ENCODE data around the gene TTC23. TPM values are rescaled to one million over a fixed set of nuclear protein-coding genes. Genes with fewer than 3 reads are reported as not detected.

The TTC23 gene
- total RNA-seq, 1 donor from 2014 or later = 2.7 TPM

GRCh38 chr15:99109555-99110021 lies 139.8 kb downstream of the TTC23 start:
- no peaks in the 10 kb centered on the region for H3K9me3 Mint-ChIP-seq
- DNase-seq (no peak), ATAC-seq (ENCODE audit: low read depth) (no peak)
- no peaks in the 10 kb centered on the region for H3K36me3 Mint-ChIP-seq (ENCODE audit: low read depth)
- peaks cover 22% of the 10 kb centered on the region for H3K27me3 Mint-ChIP-seq
- TF ChIP-seq CTCF (IDR thresholded peaks at IDR 0.05) = no peak
- no peak overlapping the region for H3K4me3 Mint-ChIP-seq
- CTCF ChIA-PET = no interaction called here
- POLR2A ChIA-PET = no interaction called here
- intact Hi-C loops (cut with micrococcal nuclease) = loop anchor here (10.0 kb wide), 1 partner anchor 645 kb away; no protein-coding TSS in a partner anchor
- no peak overlapping the region for H3K27ac Mint-ChIP-seq
- peaks cover 5% of the 10 kb centered on the region for H3K4me1 Mint-ChIP-seq

- H3K27ac Mint-ChIP-seq = no peak overlapping the region
- intact Hi-C loops (cut with micrococcal nuclease) = loop anchor here (10.0 kb wide), 1 partner anchor 646 kb away; no protein-coding TSS in a partner anchor
- no peaks in the 10 kb centered on the region for H3K36me3 Mint-ChIP-seq (ENCODE audit: low read depth)
- no peak for TF ChIP-seq CTCF (IDR thresholded peaks at IDR 0.05)
- DNase-seq (no peak), ATAC-seq (ENCODE audit: low read depth) (no peak)
- CTCF ChIA-PET = interaction anchor here (2.0 kb wide), 1 partner anchor 32 kb away, joined by 5 read pairs; no protein-coding TSS in a partner anchor
- no peaks in the 10 kb centered on the region for H3K9me3 Mint-ChIP-seq
- POLR2A ChIA-PET = no interaction called here
- H3K27me3 Mint-ChIP-seq = peaks cover 23% of the 10 kb centered on the region
- no peak overlapping the region for H3K4me3 Mint-ChIP-seq
- H3K4me1 Mint-ChIP-seq = peaks cover 7% of the 10 kb centered on the region
These were observed 140.4 kb downstream of the TTC23 start for GRCh38 chr15:99108993-99109392.

GRCh38 chr15:99106417-99107220 lies 142.8 kb downstream of the TTC23 start:
- Mint-ChIP-seq H3K36me3 (ENCODE audit: low read depth) (no peaks in the 10 kb centered on the region), H3K27ac (no peak overlapping the region), H3K4me3 (no peak overlapping the region), H3K9me3 (no peaks in the 10 kb centered on the region), H3K4me1 (peaks cover 7% of the 10 kb centered on the region), H3K27me3 (peaks cover 37% of the 10 kb centered on the region)
- POLR2A ChIA-PET = no interaction called here
- no peak for TF ChIP-seq CTCF (IDR thresholded peaks at IDR 0.05)
- DNase-seq (no peak), ATAC-seq (ENCODE audit: low read depth) (no peak)
- CTCF ChIA-PET = interaction anchor here (1.4 to 2.0 kb wide), 2 partner anchors 30 to 588 kb away, joined by 3 to 5 read pairs; no protein-coding TSS in a partner anchor
- intact Hi-C loops (cut with micrococcal nuclease) = loop anchor here (10.0 kb wide), 1 partner anchor 648 kb away; no protein-coding TSS in a partner anchor

- H3K27me3 Mint-ChIP-seq = peaks cover 40% of the 10 kb centered on the region
- no peak for TF ChIP-seq CTCF (IDR thresholded peaks at IDR 0.05)
- CTCF ChIA-PET = interaction anchor here (0.6 to 1.4 kb wide), 3 partner anchors 29 to 599 kb away, joined by 3 read pairs; no protein-coding TSS in a partner anchor
- H3K27ac Mint-ChIP-seq = no peak overlapping the region
- no peaks in the 10 kb centered on the region for H3K36me3 Mint-ChIP-seq (ENCODE audit: low read depth)
- intact Hi-C loops (cut with micrococcal nuclease) = loop anchor here (10.0 kb wide), 1 partner anchor 649 kb away; no protein-coding TSS in a partner anchor
- ATAC-seq (ENCODE audit: low read depth) (peak; percentile 51), DNase-seq (no peak)
- no peaks in the 10 kb centered on the region for H3K9me3 Mint-ChIP-seq
- no peak overlapping the region for H3K4me3 Mint-ChIP-seq
- H3K4me1 Mint-ChIP-seq = peaks cover 7% of the 10 kb centered on the region
- POLR2A ChIA-PET = interaction anchor here (1.1 kb wide), 1 partner anchor 145 kb away, joined by 4 read pairs; the partner anchor contains the start of gene LRRC28
These were observed 143.7 kb downstream of the TTC23 start for GRCh38 chr15:99105514-99106341.
